HG02840 (cell line): ENCODE results near the gene KLC3.

ENCODE experiments used
- ATAC-seq: cut with Tn5 transposase; IDR thresholded peaks from one replicate; pipeline ENCODE4 v1.9.1; 2021; ENCODE audit warnings: mild to moderate bottlenecking, moderate library complexity, moderate number of reproducible peaks; ENCODE audit not compliant: unreplicated experiment, low FRiP score

Gene KLC3

GRCh38 chr19:45368127-45368526 is 27.6 kb downstream of the KLC3 start:
- ATAC-seq = no peak

- ATAC-seq = no peak
These were observed 28.3 kb downstream of the KLC3 start for GRCh38 chr19:45368737-45369340.

- peak; percentile 94 for ATAC-seq
These were observed 30.1 kb downstream of the KLC3 start, which contains the start of gene ERCC2 for GRCh38 chr19:45370410-45371204. TSS of gene ERCC2 (minus strand) at chr19:45370573. CDS start at chr19:45370540, 33 bp downstream.

GRCh38 chr19:45376045-45376724 is 35.6 kb downstream of the KLC3 start:
- ATAC-seq = no peak

GRCh38 chr19:45380107-45380506 is 39.6 kb downstream of the KLC3 start:
- ATAC-seq = no peak

GRCh38 chr19:45382426-45382825 is 41.9 kb downstream of the KLC3 start:
- no peak for ATAC-seq

GRCh38 chr19:45385392-45386221 is 45.1 kb downstream of the KLC3 start:
- no peak for ATAC-seq

GRCh38 chr19:45391346-45391745 is 50.8 kb downstream of the KLC3 start:
- ATAC-seq = no peak

GRCh38 chr19:45391871-45392665 is 51.5 kb downstream of the KLC3 start:
- ATAC-seq = no peak

GRCh38 chr19:45395821-45396617 is 55.5 kb downstream of the KLC3 start:
- no peak for ATAC-seq

GRCh38 chr19:45400192-45400591 is 59.6 kb downstream of the KLC3 start:
- ATAC-seq = no peak
